ENCODE data around the gene DPPA3. TPM values are rescaled to one million over a fixed set of nuclear protein-coding genes. Genes with fewer than 3 reads are reported as not detected.

DPPA3 gene
- total RNA-seq, 1 experiment from 2014 or later: not detected

GRCh38 chr12:7756993-7757392 is 45.8 kb downstream of the DPPA3 start:
- TF ChIP-seq POLR2AphosphoS5 (IDR thresholded peaks at IDR 0.05; ENCODE audit: low read depth, low read length): no peak
- TF ChIP-seq TCF7L2 (IDR thresholded peaks at IDR 0.05; ENCODE audit: low read depth, low read length): no peak
- TF ChIP-seq CTCF (IDR thresholded peaks at IDR 0.05): no peak
- no peak for TF ChIP-seq REST (IDR thresholded peaks at IDR 0.05; ENCODE audit: insufficient read depth in 1 of 2, low read depth in 2 of 2, low read length in 1 of 2)
- no peak for TF ChIP-seq SIN3A (IDR thresholded peaks at IDR 0.05; ENCODE audit: borderline replicate concordance, insufficient read depth, low read depth, low read length)
- ChIA-PET CTCF (no interaction called here), POLR2A (no interaction called here)
- Histone ChIP-seq H3K36me3 (ENCODE audit: control insufficient read depth, insufficient read depth, low read length) (no peaks in the 10 kb centered on the region), H3K4me3 (ENCODE audit: low read depth in 2 of 2, low read length in 2 of 2) (no peak overlapping the region), H3K27ac (ENCODE audit: low read length) (no peak overlapping the region), H3K27me3 (ENCODE audit: control insufficient read depth, insufficient read depth, low read length) (no peaks in the 10 kb centered on the region), H3K9me3 (ENCODE audit: control insufficient read depth, insufficient read depth, low read depth, low read length) (no peaks in the 10 kb centered on the region), H3K4me1 (ENCODE audit: control insufficient read depth, insufficient read depth, low read length) (no peaks in the 10 kb centered on the region)
- no TSS peak for BruUV-seq (replicated peaks)
- in situ Hi-C loops (cut with HindIII; ENCODE audit: low pct_unique_long_range_greater_than_20kb, low sequenced_read_pairs): no loop called here
- DNase-seq (ENCODE audit: low read depth, low spot score) (no peak), ATAC-seq (no peak)
- intact Hi-C loops (cut with micrococcal nuclease; ENCODE audit: unreplicated experiment): no loop called here

DNA sequence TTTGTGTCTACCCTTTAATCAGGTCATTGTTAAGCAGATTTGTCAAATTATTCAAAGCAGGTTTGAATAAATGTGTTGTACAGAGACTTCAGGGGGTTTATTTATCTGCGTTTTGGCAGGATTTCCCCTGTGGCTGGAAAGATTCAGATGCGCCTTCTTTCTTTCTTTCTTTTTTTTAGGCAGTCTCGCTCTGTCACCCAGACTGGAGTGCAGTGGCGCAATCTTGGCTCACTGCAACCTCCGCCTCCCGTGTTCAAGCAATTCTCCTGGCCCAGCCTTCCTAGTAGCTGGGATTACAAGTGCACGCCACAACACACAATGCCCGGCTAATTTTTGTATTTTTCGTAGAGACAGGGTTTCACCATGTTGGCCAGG is 47.5 kb downstream of the DPPA3 start:
- POLR2A ChIA-PET: no interaction called here
- H3K27me3 ChIP-seq (ENCODE audit: control insufficient read depth, insufficient read depth, low read length): no peaks in the 10 kb centered on the region
- TF ChIP-seq CTCF (IDR thresholded peaks at IDR 0.05) (no peak), TCF7L2 (IDR thresholded peaks at IDR 0.05; ENCODE audit: low read depth, low read length) (no peak)
- no peaks in the 10 kb centered on the region for H3K9me3 ChIP-seq (ENCODE audit: control insufficient read depth, insufficient read depth, low read depth, low read length)
- CTCF ChIA-PET: no interaction called here
- in situ Hi-C loops (cut with HindIII; ENCODE audit: low pct_unique_long_range_greater_than_20kb, low sequenced_read_pairs): no loop called here
- no peak for DNase-seq (ENCODE audit: low read depth, low spot score)
- ATAC-seq: no peak
- intact Hi-C loops (cut with micrococcal nuclease; ENCODE audit: unreplicated experiment): no loop called here
- no peaks in the 10 kb centered on the region for H3K4me1 ChIP-seq (ENCODE audit: control insufficient read depth, insufficient read depth, low read length)
- no peak overlapping the region for H3K27ac ChIP-seq (ENCODE audit: low read length)
- H3K4me3 ChIP-seq (ENCODE audit: low read depth in 2 of 2, low read length in 2 of 2): no peak overlapping the region
- BruUV-seq (replicated peaks): no TSS peak
- no peaks in the 10 kb centered on the region for H3K36me3 ChIP-seq (ENCODE audit: control insufficient read depth, insufficient read depth, low read length)

Other genes starting within 250 kb of the DPPA3 start
- gene CD163, start 207.7 kb upstream of the DPPA3 start, total RNA-seq (2021; ENCODE audit: unreplicated experiment): 0.64 TPM
- gene APOBEC1, start 45.5 kb upstream of the DPPA3 start, total RNA-seq (2021; ENCODE audit: unreplicated experiment): not detected
- not detected for gene GDF3, start 15.7 kb upstream of the DPPA3 start, total RNA-seq (2021; ENCODE audit: unreplicated experiment)
- not detected for gene CLEC4C, start 35.9 kb downstream of the DPPA3 start, total RNA-seq (2021; ENCODE audit: unreplicated experiment)
- not detected for gene NANOGNB, start 53.8 kb downstream of the DPPA3 start, total RNA-seq (2021; ENCODE audit: unreplicated experiment)
- gene NANOG, start 78.0 kb downstream of the DPPA3 start, total RNA-seq (2021; ENCODE audit: unreplicated experiment): 0.62 TPM
- not detected for gene SLC2A14, start 161.5 kb downstream of the DPPA3 start, total RNA-seq (2021; ENCODE audit: unreplicated experiment)
- gene SLC2A3, start 224.8 kb downstream of the DPPA3 start, total RNA-seq (2021; ENCODE audit: unreplicated experiment): 0.51 TPM

Measured in Panc1 (cell line).